Activated CD8-positive, alpha-beta memory T cell treated with anti-CD3 and anti-CD28 coated beads, Interleukin-2, amount 50 U/mL, for 24 hours (primary cell): ENCODE results near the gene SALL3.

ENCODE experiments used
- DNase-seq: peaks from one replicate; pipeline ENCODE4 v3.0.0-alpha.2; 2020; ENCODE audit errors: extremely low read depth

The SALL3 gene

DNA sequence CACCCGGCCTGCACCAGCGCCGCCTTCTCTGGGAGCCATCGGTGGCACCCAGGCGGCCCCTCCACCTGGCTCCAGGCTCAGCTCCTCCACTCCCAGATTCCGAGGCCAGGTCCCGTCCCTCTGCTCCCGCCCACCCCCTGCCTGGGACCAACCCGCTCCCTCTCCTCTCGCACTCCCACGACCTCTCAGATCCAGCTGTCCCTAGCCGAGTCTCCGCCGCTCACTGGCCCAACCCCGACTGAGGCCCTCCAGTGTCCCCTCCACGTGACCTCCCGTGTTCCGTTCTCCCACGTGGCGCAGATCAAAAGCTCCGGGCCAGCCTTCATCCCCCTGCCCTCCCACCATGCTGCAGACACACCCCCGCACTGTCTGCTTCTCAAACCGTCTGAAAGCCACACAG lies 14.4 kb upstream of the SALL3 start:
- DNase-seq = no peak

DNA sequence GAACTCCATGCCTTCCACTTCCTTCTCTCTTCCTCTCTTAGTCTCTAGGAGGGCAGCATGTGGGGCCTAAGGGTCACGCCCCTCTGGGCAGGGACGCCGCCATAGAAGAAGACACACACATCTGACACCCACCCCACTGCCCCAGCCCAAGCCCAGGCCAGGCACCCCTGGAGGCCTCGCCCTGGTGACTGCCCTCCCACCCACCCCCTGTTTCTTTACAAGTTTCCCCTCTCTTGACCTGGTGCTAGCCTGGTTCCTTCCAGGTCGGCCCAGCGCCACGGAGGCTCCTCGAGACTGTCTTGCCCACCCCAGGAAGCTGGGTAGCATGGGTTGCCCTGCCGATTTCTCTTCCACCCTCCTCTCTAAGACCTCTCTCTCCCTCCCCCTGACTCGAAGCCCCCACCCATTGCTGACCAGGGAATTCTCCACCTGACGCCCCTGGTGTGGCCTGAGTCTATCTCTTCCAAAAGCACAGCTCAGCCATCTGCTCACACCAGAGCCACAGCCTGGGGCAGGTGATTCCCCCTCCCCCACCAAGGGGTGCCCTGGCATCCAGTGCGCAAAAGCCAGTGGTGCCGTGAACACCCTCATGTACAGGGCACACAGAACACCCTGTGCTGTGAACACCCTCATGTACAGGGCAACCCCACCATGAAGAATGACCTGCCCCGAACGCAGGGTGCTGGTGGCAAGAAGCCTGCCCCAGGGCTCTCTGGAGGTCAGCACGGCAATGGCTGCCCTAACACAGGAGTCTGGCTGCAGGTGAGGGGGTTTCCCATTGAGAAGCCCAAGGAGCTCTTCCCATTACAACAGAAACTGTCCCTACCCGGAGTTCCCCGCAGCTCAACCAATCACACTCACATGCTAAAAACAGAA lies 13.5 kb upstream of the SALL3 start:
- DNase-seq = no peak

DNA sequence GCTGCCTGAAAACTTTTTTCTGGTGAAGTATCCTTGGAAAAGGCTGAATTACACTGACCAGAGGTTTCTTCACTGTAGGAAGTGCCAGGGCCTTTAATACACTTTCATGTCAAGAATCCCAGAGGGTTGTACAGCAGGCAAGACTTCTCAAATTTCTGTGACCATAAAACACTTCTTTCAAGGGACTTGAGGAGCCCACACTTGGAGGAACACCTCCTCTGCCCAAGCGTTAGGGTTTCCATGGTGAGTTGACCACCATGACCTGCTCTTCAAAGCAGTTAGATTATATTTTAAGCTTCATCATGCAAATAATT lies 12.9 kb upstream of the SALL3 start:
- DNase-seq = no peak

DNA sequence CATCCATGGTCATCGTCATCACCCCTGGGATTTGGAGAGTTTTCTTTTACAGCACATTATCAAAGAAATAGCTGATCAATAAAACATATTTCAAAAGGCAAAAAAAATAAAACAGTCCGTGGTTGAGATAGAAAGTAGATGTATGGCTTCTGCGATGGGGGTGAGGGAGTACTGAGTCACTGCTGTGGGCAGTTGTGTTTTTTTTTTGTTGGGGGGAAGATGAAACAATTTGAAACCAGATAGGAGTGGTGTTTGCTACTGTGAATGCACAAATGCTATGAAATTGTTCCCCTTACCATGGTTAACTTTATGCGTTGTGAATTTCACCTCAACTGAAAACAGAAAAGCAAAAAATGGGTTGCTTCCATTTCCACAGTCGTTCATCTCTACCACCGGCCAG lies 11.9 kb upstream of the SALL3 start:
- DNase-seq = no peak

DNA sequence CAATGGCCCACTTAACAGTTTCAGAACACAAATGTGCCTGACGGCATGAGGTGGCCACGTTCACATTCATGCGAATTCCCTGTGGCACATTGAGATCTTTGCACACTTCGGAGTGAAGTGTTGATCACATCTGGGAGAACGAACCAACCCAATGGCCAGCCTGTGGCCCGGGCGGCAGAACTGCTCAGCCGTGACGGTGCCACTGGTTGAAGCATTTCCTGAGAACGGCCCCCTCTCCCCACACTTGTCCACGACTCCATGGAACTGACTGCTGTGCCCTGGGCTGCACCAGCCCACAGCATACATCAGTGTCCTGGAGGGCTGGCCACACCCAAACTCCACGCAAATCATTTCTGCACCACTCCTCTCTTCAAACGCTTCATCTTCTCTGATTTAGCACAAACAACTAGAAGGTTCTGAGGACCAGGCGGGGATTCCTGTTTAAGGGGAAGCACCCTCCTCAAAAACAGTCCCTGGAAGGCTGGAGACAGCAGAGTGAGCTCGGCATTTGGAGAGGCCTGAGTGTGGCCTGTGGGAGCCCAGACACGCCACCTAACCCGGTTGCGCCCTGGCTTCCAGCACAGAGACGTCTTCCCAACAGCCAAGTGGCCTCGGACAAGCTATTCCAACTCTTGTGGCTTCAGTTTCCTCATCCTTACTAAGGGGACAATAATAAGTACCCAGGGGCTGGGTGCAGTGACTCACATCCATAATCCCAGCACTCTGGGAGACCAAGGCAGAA lies 9.9 kb upstream of the SALL3 start:
- no peak for DNase-seq

DNA sequence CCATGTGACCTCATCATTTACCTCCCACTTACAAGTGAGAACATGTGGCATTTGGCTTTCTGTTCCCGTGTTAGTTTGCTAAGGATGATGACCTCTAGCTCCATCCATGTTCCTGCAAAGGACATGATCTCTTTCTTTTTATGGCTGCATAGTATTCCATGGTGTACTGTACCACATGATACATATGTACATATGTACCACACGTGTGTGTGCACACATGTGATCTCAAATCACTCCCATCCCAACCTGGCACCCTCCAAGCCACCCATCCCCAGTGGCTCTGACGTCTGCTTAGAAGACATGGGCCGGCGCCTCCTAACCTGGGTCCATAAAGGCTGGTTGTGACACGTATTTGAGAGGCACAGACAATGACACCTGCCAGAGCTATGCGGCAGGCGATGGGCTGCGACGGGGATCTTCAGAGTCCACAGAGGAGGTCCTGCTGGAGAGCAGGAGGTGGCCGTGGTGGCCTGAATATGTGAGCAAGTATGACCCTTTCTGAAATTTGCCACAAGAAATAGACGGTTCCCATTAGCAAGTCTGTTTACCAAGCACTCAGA lies 8.8 kb upstream of the SALL3 start:
- no peak for DNase-seq

DNA sequence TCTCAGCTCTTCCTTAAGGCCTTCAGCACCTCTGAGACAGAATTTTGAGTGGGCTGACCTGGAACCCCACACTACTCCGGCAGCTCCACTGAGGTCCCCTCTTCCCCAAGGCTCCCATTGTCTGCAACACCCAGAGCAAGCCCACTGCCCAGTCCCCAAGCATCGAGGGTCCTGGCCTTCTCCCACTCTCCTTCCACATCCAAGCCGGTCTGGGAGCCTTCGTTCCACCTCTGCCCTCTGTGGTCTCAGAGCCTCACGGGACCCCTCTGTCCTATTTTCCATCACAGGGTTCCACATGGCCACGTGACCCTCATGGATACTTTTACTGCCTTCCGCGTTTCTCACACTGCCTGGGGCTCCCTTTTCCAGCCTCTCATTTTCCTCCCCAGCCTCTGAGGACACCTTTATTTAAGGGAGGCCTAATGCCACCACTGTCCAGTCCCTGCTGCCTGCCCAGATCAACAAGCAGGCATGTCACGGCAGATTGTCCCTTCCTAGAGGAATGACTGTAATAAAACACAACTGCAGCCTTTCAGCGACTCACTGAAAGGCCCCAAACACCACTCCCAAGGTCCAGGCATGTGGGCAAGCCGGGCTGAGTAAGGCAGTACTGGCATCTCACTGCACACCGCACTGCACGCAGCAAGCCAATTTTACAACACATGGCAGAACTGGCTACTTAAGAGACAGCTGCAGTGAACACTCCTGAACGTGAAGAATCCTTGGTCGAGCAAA lies 7.9 kb upstream of the SALL3 start:
- DNase-seq = no peak

DNA sequence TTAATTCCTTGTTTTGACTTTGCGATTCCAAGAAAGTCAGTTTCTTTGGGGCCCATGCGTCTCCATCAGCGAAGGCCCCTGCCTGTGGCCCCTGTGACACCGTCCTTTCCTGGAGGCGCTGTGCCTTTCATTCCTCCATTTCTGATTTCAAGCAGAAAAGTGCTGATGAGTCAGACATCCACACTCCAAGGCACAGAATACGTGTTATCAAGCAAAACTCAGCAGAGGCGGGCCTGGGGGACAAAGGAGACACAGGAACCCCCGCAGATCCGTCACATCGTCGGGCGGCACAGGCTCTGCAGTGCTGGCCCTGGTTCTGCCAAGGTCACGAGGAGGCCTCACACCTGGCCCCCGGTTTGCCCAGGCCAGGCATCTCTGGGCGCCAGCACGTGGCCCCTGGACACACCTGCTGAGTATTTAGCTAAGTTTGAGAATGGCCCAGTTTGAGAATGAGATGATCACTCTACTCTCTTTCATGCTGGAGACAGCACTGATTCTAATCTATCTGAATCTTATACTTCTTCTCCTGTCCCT lies 7.2 kb upstream of the SALL3 start:
- DNase-seq = no peak

DNA sequence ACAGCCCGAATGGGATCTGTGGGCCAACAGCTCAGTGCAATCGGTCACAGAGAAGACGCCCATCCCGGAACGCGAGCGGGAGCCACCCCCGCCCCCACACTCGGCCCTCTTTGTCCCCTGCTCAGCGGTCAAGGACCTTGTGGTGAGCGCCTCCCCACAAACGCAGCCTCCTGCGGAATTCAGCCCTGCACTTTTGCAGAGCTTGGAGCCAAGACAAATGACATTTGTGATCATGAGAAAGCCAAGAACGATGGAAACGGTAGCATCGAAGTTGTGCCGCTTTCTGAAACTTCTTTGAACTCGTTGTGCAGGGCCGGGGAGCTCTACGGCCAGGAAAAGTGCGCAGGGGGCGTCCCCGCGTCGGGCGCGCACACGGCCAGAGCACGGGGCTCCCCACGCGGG lies 6.7 kb upstream of the SALL3 start:
- DNase-seq = no peak

DNA sequence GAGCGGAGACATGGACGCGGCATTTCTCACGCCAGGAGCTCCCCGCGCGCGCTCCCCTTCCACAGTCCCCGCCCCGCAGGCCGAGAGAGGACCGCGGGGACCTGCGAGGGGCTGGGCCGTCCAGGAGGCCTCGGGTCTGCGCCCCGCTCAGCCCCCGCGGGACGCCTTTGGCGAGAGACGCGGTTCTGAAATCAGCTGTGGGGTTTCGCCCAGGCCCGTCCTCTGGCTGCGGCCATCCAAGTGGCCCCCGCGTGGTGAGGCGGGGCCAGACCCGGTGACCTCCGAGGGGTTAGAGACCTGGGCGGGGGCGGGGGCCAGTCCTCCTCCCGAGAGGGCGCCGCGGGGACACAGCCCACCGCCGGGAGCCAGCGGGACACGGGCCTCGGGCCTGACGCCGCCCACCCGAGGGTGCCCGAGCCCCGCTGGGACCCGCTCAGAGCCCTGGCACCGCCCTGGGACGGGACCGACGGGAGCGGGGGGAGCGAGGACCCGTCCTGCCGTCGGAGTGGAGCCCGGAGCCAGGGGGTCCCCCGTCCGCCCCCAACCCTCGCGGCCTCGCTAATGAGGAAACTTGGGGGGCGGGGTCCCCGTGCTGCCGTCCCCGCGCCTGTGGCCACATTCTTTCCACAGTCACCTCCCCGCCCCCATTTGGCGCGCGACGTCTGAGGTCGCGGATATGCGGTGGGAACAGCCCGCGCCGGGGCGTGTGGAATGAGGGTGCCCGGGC lies 6.1 kb upstream of the SALL3 start:
- DNase-seq = no peak

DNA sequence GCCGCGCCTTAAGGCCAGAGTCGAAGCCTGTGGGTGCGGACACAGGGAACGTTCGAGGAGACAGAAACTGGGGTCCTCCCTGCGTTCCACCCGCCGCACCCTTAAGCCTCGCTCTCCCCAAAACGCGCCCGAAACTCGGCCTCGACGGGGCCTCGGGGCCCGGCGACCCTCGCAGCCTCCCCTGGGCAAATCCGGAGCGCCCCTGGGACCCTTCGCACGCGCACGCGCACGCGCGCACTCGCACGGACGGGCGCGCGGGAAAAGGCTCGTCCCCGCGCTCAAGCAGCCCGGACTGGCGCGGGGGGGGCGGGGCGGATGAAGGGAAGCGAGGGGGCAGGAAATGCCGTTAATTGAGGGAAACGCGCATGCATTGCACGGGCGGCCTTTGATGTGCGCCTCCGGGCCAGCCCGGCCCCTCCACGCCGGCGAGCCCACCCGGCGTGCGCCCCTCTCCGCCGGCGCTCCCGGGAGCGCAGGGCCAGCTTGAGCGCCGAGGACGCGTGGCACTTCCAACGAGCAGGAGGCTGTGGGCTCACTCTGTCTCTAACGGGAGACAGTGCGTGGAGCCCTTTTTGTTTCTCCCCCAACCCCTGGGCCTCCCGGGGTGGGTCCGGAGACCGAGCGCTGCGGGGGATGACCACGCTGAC lies 5.4 kb upstream of the SALL3 start:
- no peak for DNase-seq

DNA sequence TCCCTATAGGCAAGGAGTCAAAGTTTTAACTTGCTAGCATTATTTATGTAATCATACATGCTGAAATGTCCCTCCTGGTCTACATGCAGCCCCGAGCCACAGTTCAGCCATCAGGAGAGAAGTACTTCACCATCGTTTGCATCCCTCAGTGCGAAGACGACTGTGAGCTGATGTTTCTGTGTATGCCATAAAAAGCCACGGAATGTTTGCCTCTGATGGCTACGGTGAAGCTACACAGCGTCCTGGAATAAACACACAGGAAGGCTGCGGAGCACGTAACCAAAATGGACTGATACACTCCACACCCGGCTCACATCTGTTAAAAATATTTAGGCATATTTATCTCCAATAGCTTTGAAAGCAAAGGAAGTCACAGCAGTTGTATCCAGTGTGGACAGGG lies 4.3 kb upstream of the SALL3 start:
- no peak for DNase-seq

DNA sequence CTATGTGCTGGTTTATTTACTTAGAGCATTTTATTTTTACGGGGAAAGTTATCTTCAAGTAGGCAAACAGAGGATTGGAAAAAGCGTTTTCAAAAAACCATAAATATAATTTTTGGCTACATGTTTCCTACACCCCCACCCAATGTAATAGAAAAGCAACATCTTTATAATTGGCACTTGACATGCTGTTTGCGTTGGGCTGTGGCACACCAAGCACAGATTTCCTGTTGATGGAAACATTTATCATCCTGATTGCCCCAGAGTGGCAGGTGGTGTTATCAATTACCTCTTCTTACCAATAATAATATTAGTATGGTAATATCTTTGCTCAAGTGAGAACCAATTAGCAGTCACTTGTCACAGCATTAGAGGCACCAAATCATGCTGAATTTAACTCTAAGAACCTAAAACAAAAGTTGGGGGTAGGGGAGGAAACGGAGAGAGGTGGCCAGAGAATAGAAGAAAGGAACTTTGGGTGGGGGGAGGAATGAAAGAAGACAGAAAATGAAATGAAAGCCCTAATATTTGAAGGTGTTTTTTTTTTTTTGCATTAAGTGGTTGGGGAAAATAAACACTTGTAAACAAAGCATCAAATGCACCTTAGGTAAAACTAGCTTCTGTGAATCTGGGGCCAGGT lies 3.8 kb upstream of the SALL3 start:
- DNase-seq = no peak

DNA sequence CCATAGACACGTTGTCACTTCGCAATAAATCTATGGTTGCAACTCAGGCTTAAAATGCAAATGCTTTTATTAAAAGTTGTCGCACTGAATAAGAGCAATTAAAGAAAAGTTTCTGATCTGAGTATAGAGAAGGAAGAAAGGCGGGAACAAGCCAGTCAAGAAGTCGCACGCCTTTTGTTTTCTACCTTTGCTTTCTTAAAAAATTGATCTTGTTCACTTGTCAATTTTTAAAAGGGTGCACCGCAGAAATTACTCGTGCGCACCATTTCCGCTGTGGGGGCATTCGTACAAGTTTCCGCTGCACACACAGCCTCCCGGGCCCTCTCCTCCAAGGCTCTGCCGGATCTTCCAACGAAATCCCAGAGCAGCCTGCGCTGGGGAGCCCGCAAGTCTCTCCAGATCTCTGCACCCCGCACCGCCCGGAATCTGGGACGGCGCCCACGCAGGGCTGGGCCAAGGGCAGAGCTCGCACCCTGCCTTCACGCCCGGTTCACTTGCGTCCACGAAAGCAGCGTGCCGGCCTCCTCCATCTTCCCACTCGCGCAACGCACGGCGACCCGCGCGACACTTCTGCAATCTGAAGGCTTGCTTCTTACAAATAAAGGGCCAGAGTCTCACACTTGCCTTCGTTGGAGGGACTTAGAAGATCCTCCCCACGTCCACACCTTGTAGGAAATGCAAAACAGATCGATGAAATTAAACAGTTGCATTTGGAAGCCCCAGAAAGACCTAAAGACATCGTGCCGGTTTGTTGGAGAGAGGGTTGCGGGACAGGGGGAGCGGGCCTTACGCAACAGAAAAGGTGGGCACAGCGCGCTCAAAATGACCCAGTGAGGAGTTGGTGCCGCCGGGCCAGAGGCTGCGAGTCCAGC lies 2.6 kb upstream of the SALL3 start:
- DNase-seq = no peak

DNA sequence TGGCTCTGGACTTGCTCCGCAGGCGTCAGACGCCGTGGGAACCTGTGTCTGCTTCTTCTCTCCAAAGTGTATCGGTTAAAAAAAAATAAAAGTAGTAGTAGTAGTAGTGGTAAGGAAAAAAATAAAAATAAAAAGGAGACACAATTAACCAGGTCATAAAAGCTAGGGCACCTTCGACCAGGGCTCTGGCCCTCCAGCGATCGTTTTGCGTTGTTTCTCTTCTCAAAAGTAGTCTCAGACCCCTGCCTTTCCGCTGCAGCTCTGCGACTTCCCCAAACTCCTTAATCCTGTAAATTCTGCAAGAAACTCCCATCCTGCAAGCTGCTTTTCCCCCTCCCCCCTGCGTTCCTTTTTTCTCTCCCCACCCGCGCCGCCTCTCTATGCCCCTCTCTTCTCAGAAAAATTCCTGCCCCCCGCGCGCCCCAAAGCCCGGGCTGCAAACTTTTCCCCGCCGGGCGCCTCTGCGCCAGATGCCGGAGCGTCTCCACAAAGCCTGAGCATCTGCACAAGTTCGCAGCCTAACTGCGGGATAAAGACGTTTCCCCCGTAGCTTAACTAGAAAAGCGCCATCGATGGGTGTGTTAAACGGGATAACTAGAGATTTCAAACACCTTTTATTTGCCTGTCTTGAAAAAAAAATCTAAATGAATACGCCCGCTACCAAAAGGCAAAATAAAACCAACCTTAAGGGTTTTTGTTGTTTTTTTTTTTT lies 1.8 kb upstream of the SALL3 start:
- no peak for DNase-seq

DNA sequence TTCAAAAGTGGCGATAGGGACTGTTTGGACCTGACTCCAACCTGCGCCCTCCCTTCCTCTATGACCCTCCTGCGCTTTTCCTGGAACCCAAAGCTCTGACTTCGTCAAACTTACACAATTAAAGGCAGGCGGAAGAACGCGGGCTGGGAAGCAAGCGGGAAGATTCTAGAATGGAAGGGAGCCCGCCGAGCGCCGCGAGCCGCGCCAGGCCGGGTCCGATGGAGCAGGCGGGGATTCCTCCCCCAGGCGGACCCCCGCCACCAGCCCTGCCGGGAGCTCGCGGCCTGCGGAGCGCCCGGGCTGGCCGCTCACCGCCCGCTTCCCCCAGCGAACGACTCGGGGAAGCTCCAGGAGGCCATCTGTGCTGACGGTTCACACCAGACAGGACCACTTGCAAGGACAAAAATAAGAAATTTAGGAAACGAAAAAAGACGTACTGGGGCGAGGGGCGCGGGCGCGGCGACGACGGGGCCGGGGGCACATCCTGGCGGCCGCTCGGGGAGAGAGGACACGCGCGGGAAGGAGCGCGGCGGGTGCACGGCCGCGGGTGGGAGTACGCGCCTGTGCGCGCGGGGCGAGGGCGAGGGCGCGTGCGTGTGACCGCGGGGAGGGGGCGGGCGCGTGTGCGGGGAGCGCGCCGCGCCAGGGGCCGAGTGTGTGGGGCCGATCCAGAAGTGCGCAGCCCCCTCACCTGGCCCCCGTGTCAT lies 1.1 kb upstream of the SALL3 start:
- DNase-seq = no peak

DNA sequence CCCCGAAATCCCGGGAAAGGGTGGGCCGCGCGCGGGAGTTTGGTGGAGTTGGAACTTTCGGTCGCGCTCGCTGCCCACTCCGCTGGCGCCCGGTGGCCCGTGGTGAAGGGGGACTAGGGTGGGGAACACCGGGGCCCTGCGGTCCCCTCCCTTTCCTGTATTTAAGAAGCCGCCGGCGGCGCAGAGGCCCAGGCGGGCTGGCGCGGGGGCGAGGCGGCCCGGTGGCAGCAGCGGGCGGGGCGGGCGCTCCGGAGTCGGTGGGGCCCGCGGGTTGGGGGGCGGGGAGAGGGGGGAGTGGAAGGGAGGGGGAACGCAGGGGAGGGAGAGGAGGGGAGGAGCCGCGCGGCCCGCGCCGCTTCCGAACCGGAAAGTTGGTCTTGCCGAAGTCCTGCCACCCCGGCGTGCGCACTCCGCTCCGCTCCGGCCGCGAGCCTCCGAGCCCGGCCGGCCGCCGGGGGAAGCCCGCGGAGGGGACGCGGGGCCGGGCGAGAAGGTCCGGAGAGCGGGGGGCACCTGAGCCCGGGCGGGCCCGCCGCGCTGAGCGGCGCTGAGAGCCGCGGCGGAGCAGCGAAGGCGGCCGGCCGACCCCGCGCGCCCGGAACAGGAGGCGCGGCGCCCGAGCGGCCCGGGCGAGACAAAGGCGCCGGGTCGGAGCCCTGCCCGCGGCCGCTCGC lies 425 bp upstream of the SALL3 start:
- no peak for DNase-seq
